HG03025 (cell line): Measurements from ENCODE around the gene CAMK1D.
"Not testable (repeated sequence)": the region's sequence is repeated elsewhere in the genome, so short reads cannot be mapped to it uniquely, and the experiment has no call there.

Experiments
- ATAC-seq: cut with Tn5 transposase; IDR thresholded peaks from one replicate; pipeline ENCODE4 v1.9.1; 2021; ENCODE audit warnings: mild to moderate bottlenecking, moderate library complexity; ENCODE audit not compliant: unreplicated experiment, low FRiP score

CAMK1D gene

GRCh38 chr10:12487366-12487765 is 138.0 kb downstream of the CAMK1D start:
- ATAC-seq = no peak

GRCh38 chr10:12488626-12489025 is 139.3 kb downstream of the CAMK1D start:
- ATAC-seq = no peak

GRCh38 chr10:12489357-12489756 is 140.0 kb downstream of the CAMK1D start:
- no peak for ATAC-seq

- no peak for ATAC-seq
Measured at GRCh38 chr10:12489806-12490205, 140.5 kb downstream of the CAMK1D start.

- no peak for ATAC-seq
Measured at GRCh38 chr10:12490963-12491362, 141.6 kb downstream of the CAMK1D start.

GRCh38 chr10:12491491-12491890 is 142.1 kb downstream of the CAMK1D start:
- ATAC-seq = no peak

- no peak for ATAC-seq
Measured at GRCh38 chr10:12492016-12492415, 142.7 kb downstream of the CAMK1D start.

GRCh38 chr10:12497046-12497445 is 147.7 kb downstream of the CAMK1D start:
- ATAC-seq = not testable (repeated sequence)

- ATAC-seq = no peak
Measured at GRCh38 chr10:12499076-12499986, 150.0 kb downstream of the CAMK1D start.

GRCh38 chr10:12500381-12501303 is 151.3 kb downstream of the CAMK1D start:
- no peak for ATAC-seq

- no peak for ATAC-seq
Measured at GRCh38 chr10:12501324-12501723, 152.0 kb downstream of the CAMK1D start.

- no peak for ATAC-seq
Measured at GRCh38 chr10:12501841-12502525, 152.6 kb downstream of the CAMK1D start.

GRCh38 chr10:12502526-12503274 is 153.4 kb downstream of the CAMK1D start:
- no peak for ATAC-seq

- no peak for ATAC-seq
Measured at GRCh38 chr10:12503311-12503710, 154.0 kb downstream of the CAMK1D start.

GRCh38 chr10:12504176-12504575 is 154.8 kb downstream of the CAMK1D start:
- ATAC-seq = no peak

- ATAC-seq = no peak
Measured at GRCh38 chr10:12504628-12505027, 155.3 kb downstream of the CAMK1D start.

GRCh38 chr10:12505683-12506082 is 156.3 kb downstream of the CAMK1D start:
- no peak for ATAC-seq

- no peak for ATAC-seq
Measured at GRCh38 chr10:12507165-12507850, 158.0 kb downstream of the CAMK1D start.

GRCh38 chr10:12508165-12508564 is 158.8 kb downstream of the CAMK1D start:
- no peak for ATAC-seq
